ENCODE measurements around the gene APOH.

- TF ChIP-seq CTCF (IDR thresholded peaks at IDR 0.05; ENCODE audit: borderline replicate concordance, extremely low read depth, low read length, poor library complexity, severe bottlenecking) (no peak), EZH2 (IDR thresholded peaks at IDR 0.05; ENCODE audit: borderline replicate concordance, low read depth, low read length, severe bottlenecking) (no peak)
Observed at GRCh38 chr17:66207936-66208335, 21.3 kb downstream of the APOH start.

Measured in DND-41 (cell line).